ENCODE measurements around the gene DCHS2.

Gene DCHS2

DNA sequence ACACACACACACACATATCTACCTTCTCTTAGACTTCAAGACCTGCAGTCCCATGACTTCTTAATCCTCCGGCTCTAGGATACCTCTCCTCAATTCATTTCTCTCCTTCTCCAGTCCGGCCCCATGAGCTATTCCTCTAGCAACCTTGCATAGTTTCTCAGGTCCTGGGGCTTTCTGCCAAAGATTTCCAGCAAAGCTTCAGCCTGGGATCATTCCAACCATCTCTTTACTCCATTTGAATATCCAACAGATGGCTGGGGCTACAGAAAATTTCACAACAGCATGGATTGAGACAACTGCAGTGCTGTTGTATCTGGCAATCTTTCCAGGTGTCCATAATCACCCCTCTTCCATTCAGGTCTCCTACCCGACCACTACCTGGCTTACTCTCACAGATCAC is 184.1 kb downstream of the DCHS2 start:
- Histone ChIP-seq H3K36me3 (ENCODE audit: insufficient read depth, low read length) (no peaks in the 10 kb centered on the region), H2AFZ (ENCODE audit: low read length) (no peak overlapping the region), H3K4me3 (ENCODE audit: low read depth, low read length, poor library complexity, severe bottlenecking) (no peak overlapping the region), H3K4me1 (ENCODE audit: insufficient read depth, low read length, severe bottlenecking) (no peaks in the 10 kb centered on the region), H3K79me2 (ENCODE audit: insufficient read depth, low read length) (no peaks in the 10 kb centered on the region), H3K27me3 (ENCODE audit: insufficient read depth, low read length) (no peaks in the 10 kb centered on the region), H3K9ac (ENCODE audit: low read length) (no peak overlapping the region), H3K4me2 (ENCODE audit: low read length) (no peak overlapping the region), H3K9me3 (ENCODE audit: low read length) (no peaks in the 10 kb centered on the region), H4K20me1 (ENCODE audit: insufficient read depth, low read length) (no peaks in the 10 kb centered on the region), H3F3A (ENCODE audit: insufficient read depth, low read length) (no peaks in the 10 kb centered on the region), H3K27ac (ENCODE audit: low read depth, low read length, poor library complexity, severe bottlenecking) (no peak overlapping the region), H3K9me2 (ENCODE audit: low read depth, low read length) (no peaks in the 10 kb centered on the region)
- TF ChIP-seq, protein P1, sequence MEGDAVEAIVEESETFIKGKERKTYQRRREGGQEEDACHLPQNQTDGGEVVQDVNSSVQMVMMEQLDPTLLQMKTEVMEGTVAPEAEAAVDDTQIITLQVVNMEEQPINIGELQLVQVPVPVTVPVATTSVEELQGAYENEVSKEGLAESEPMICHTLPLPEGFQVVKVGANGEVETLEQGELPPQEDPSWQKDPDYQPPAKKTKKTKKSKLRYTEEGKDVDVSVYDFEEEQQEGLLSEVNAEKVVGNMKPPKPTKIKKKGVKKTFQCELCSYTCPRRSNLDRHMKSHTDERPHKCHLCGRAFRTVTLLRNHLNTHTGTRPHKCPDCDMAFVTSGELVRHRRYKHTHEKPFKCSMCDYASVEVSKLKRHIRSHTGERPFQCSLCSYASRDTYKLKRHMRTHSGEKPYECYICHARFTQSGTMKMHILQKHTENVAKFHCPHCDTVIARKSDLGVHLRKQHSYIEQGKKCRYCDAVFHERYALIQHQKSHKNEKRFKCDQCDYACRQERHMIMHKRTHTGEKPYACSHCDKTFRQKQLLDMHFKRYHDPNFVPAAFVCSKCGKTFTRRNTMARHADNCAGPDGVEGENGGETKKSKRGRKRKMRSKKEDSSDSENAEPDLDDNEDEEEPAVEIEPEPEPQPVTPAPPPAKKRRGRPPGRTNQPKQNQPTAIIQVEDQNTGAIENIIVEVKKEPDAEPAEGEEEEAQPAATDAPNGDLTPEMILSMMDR (IDR thresholded peaks at IDR 0.05; ENCODE audit: low read length), result no peak
- TF ChIP-seq EZH2 (IDR thresholded peaks at IDR 0.05; ENCODE audit: borderline replicate concordance, low read length), result no peak

DNA sequence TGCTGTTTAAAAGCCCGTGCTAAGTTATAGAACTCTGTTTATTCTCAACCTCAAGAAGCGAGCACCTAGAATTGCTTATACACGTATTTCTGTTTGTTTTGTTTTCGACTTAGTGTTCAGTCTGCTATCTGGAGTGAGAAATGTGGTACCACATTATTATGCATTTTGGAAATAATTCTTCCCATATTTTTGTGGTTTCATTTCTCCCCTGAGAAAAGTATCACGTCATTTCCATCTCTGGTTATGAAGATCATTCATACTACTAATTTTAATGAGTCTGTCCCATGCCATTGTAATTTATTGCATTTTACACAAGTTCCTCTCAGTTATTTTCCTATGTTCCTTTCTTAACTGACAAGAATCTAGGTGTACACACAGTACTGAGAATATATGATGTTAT is 186.0 kb downstream of the DCHS2 start:
- no peaks in the 10 kb centered on the region for H3K36me3 ChIP-seq (ENCODE audit: insufficient read depth, low read length)
- H3F3A ChIP-seq (ENCODE audit: insufficient read depth, low read length), result no peaks in the 10 kb centered on the region
- H3K27ac ChIP-seq (ENCODE audit: low read depth, low read length, poor library complexity, severe bottlenecking), result no peak overlapping the region
- no peak overlapping the region for H3K4me2 ChIP-seq (ENCODE audit: low read length)
- TF ChIP-seq, protein P1 (IDR thresholded peaks at IDR 0.05; ENCODE audit: low read length), result no peak
- TF ChIP-seq EZH2 (IDR thresholded peaks at IDR 0.05; ENCODE audit: borderline replicate concordance, low read length), result no peak
- no peaks in the 10 kb centered on the region for H3K9me2 ChIP-seq (ENCODE audit: low read depth, low read length)
- no peak overlapping the region for H3K9ac ChIP-seq (ENCODE audit: low read length)
- H3K4me3 ChIP-seq (ENCODE audit: low read depth, low read length, poor library complexity, severe bottlenecking), result no peak overlapping the region
- H4K20me1 ChIP-seq (ENCODE audit: insufficient read depth, low read length), result no peaks in the 10 kb centered on the region
- H2AFZ ChIP-seq (ENCODE audit: low read length), result no peak overlapping the region
- no peaks in the 10 kb centered on the region for H3K79me2 ChIP-seq (ENCODE audit: insufficient read depth, low read length)
- H3K27me3 ChIP-seq (ENCODE audit: insufficient read depth, low read length), result no peaks in the 10 kb centered on the region
- H3K4me1 ChIP-seq (ENCODE audit: insufficient read depth, low read length, severe bottlenecking), result no peaks in the 10 kb centered on the region
- H3K9me3 ChIP-seq (ENCODE audit: low read length), result no peaks in the 10 kb centered on the region

DNA sequence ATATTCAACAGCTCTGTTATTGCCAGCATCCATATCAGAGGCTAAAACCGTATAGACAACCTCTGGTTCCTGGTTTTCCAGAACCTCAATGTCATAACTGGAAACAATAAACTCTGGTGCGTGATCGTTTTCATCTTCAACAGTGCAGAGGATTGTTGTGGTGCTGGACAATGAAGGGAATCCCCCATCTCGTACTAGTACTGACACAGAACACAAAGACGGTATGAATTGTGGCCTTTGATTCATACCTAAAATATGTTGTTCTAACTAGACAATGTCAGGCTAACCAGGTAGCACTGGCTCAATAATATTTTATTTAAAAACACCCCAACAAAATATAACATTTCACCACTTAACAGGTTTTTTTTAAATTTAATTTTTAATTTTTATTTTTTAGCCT is 186.9 kb downstream of the DCHS2 start:
- no peaks in the 10 kb centered on the region for H3K79me2 ChIP-seq (ENCODE audit: insufficient read depth, low read length)
- no peak overlapping the region for H2AFZ ChIP-seq (ENCODE audit: low read length)
- no peaks in the 10 kb centered on the region for H3K9me3 ChIP-seq (ENCODE audit: low read length)
- no peaks in the 10 kb centered on the region for H4K20me1 ChIP-seq (ENCODE audit: insufficient read depth, low read length)
- no peaks in the 10 kb centered on the region for H3K4me1 ChIP-seq (ENCODE audit: insufficient read depth, low read length, severe bottlenecking)
- no peaks in the 10 kb centered on the region for H3K36me3 ChIP-seq (ENCODE audit: insufficient read depth, low read length)
- H3K9me2 ChIP-seq (ENCODE audit: low read depth, low read length), result no peaks in the 10 kb centered on the region
- H3K27ac ChIP-seq (ENCODE audit: low read depth, low read length, poor library complexity, severe bottlenecking), result no peak overlapping the region
- H3K27me3 ChIP-seq (ENCODE audit: insufficient read depth, low read length), result no peaks in the 10 kb centered on the region
- no peak overlapping the region for H3K4me2 ChIP-seq (ENCODE audit: low read length)
- TF ChIP-seq, protein P1 (IDR thresholded peaks at IDR 0.05; ENCODE audit: low read length), result no peak
- no peak for TF ChIP-seq EZH2 (IDR thresholded peaks at IDR 0.05; ENCODE audit: borderline replicate concordance, low read length)
- H3F3A ChIP-seq (ENCODE audit: insufficient read depth, low read length), result no peaks in the 10 kb centered on the region
- H3K4me3 ChIP-seq (ENCODE audit: low read depth, low read length, poor library complexity, severe bottlenecking), result no peak overlapping the region
- H3K9ac ChIP-seq (ENCODE audit: low read length), result no peak overlapping the region
